Effector memory CD4-positive, alpha-beta T cell (primary cell): ENCODE results near the gene CHN1.

ENCODE experiments used
- DNase-seq, 3 donors: peaks; one replicate each; pipeline ENCODE4 v3.0.0-alpha.2; 2020
- H3K27ac ChIP-seq: 2 replicates; pipeline ENCODE4 v1.7.0; 2013; ENCODE audit warnings: mild to moderate bottlenecking, low read length, moderate library complexity; ENCODE audit not compliant: insufficient read depth, poor library complexity, severe bottlenecking
- H3K27me3 ChIP-seq: replicated peaks from 2 replicates; pipeline ENCODE4 v1.7.0; 2013; ENCODE audit warnings: mild to moderate bottlenecking, low read length; ENCODE audit not compliant: insufficient read depth, control insufficient read depth, poor library complexity, severe bottlenecking
- H3K36me3 ChIP-seq: 2 replicates; pipeline ENCODE4 v1.7.0; 2013; ENCODE audit warnings: mild to moderate bottlenecking, low read length, moderate library complexity; ENCODE audit not compliant: control insufficient read depth, insufficient read depth
- H3K4me1 ChIP-seq: 2 replicates; pipeline ENCODE4 v1.7.0; 2013; ENCODE audit warnings: low read length, mild to moderate bottlenecking; ENCODE audit not compliant: control insufficient read depth, insufficient read depth, poor library complexity, severe bottlenecking
- H3K4me3 ChIP-seq: 2 replicates; pipeline ENCODE4 v1.7.0; 2013; ENCODE audit warnings: low read length, low read depth, mild to moderate bottlenecking; ENCODE audit not compliant: insufficient read depth, poor library complexity, severe bottlenecking
- H3K9me3 ChIP-seq: 2 replicates; pipeline ENCODE4 v1.7.0; 2013; ENCODE audit warnings: mild to moderate bottlenecking, low read length, moderate library complexity; ENCODE audit not compliant: control insufficient read depth

The CHN1 gene

GRCh38 chr2:174840436-174840835 lies 164.7 kb downstream of the CHN1 start:
- Histone ChIP-seq H3K27ac (no peak overlapping the region), H3K36me3 (no peaks in the 10 kb centered on the region), H3K4me1 (no peaks in the 10 kb centered on the region), H3K4me3 (no peak overlapping the region), H3K27me3 (no peaks in the 10 kb centered on the region), H3K9me3 (no peaks in the 10 kb centered on the region)
- DNase-seq, result no peak

- Histone ChIP-seq H3K36me3 (no peaks in the 10 kb centered on the region), H3K27me3 (no peaks in the 10 kb centered on the region), H3K4me1 (no peaks in the 10 kb centered on the region), H3K4me3 (no peak overlapping the region), H3K27ac (no peak overlapping the region), H3K9me3 (no peaks in the 10 kb centered on the region)
- no peak for DNase-seq
Measured at GRCh38 chr2:174839662-174840061, 165.5 kb downstream of the CHN1 start.

GRCh38 chr2:174836995-174837390 lies 168.2 kb downstream of the CHN1 start:
- no peak overlapping the region for H3K27ac ChIP-seq
- H3K4me3 ChIP-seq, result no peak overlapping the region
- H3K4me1 ChIP-seq, result no peaks in the 10 kb centered on the region

GRCh38 chr2:174836377-174836994 lies 168.7 kb downstream of the CHN1 start:
- Histone ChIP-seq H3K36me3 (no peaks in the 10 kb centered on the region), H3K4me3 (no peak overlapping the region), H3K9me3 (peaks cover 5% of the 10 kb centered on the region), H3K27me3 (no peaks in the 10 kb centered on the region), H3K27ac (no peak overlapping the region), H3K4me1 (no peaks in the 10 kb centered on the region)
- DNase-seq, result no peak

More at GRCh38 chr2:174836995-174837390, 168.2 kb downstream of the CHN1 start:
- Histone ChIP-seq H3K9me3 (peaks cover 5% of the 10 kb centered on the region), H3K27me3 (no peaks in the 10 kb centered on the region), H3K36me3 (no peaks in the 10 kb centered on the region)
- DNase-seq, result no peak

- no peak overlapping the region for H3K27ac ChIP-seq
- H3K36me3 ChIP-seq, result no peaks in the 10 kb centered on the region
- no peak for DNase-seq
- H3K4me1 ChIP-seq, result no peaks in the 10 kb centered on the region
- peaks cover 5% of the 10 kb centered on the region for H3K9me3 ChIP-seq
- no peaks in the 10 kb centered on the region for H3K27me3 ChIP-seq
- no peak overlapping the region for H3K4me3 ChIP-seq
Measured at GRCh38 chr2:174835797-174836255, 169.4 kb downstream of the CHN1 start.

- H3K4me1 ChIP-seq, result no peaks in the 10 kb centered on the region
- no peak overlapping the region for H3K4me3 ChIP-seq
- no peaks in the 10 kb centered on the region for H3K36me3 ChIP-seq
- peaks cover 5% of the 10 kb centered on the region for H3K9me3 ChIP-seq
- H3K27ac ChIP-seq, result no peak overlapping the region
- no peak for DNase-seq
- no peaks in the 10 kb centered on the region for H3K27me3 ChIP-seq
Measured at GRCh38 chr2:174833737-174834136, 171.4 kb downstream of the CHN1 start.

- no peaks in the 10 kb centered on the region for H3K36me3 ChIP-seq
- H3K4me1 ChIP-seq, result no peaks in the 10 kb centered on the region
- peaks cover 5% of the 10 kb centered on the region for H3K9me3 ChIP-seq
- no peak overlapping the region for H3K27ac ChIP-seq
- no peaks in the 10 kb centered on the region for H3K27me3 ChIP-seq
- no peak for DNase-seq
- H3K4me3 ChIP-seq, result no peak overlapping the region
Measured at GRCh38 chr2:174830561-174830960, 174.6 kb downstream of the CHN1 start.

- H3K4me3 ChIP-seq, result no peak overlapping the region
- H3K36me3 ChIP-seq, result no peaks in the 10 kb centered on the region
- no peak for DNase-seq
- H3K4me1 ChIP-seq, result no peaks in the 10 kb centered on the region
- H3K27me3 ChIP-seq, result no peaks in the 10 kb centered on the region
- peaks cover 5% of the 10 kb centered on the region for H3K9me3 ChIP-seq
- no peak overlapping the region for H3K27ac ChIP-seq
Measured at GRCh38 chr2:174829550-174829949, 175.6 kb downstream of the CHN1 start.

- no peaks in the 10 kb centered on the region for H3K4me1 ChIP-seq
- H3K9me3 ChIP-seq, result no peaks in the 10 kb centered on the region
- H3K4me3 ChIP-seq, result no peak overlapping the region
- H3K27me3 ChIP-seq, result no peaks in the 10 kb centered on the region
- no peak overlapping the region for H3K27ac ChIP-seq
- no peak for DNase-seq
- H3K36me3 ChIP-seq, result no peaks in the 10 kb centered on the region
Measured at GRCh38 chr2:174827371-174828369, 177.5 kb downstream of the CHN1 start.

- Histone ChIP-seq H3K27me3 (no peaks in the 10 kb centered on the region), H3K9me3 (no peaks in the 10 kb centered on the region), H3K27ac (no peak overlapping the region)
Measured at GRCh38 chr2:174826051-174826450, 179.1 kb downstream of the CHN1 start.

More at GRCh38 chr2:174826051-174826450, 179.1 kb downstream of the CHN1 start:
- no peaks in the 10 kb centered on the region for H3K4me1 ChIP-seq
- no peaks in the 10 kb centered on the region for H3K36me3 ChIP-seq
- DNase-seq, result no peak
- H3K4me3 ChIP-seq, result no peak overlapping the region
